Stimulated activated CD8-positive, alpha-beta memory T cell treated with anti-CD3 and anti-CD28 coated beads, Interleukin-12 subunit alpha, Interleukin-12 subunit beta, amount 100 ng/mL, for 4 hours (primary cell): ENCODE data around the gene SLC5A7.

Source experiments
- DNase-seq: peaks from one replicate; pipeline ENCODE4 v3.0.0-alpha.2; 2020; ENCODE audit warnings: low read depth

SLC5A7 gene

DNA sequence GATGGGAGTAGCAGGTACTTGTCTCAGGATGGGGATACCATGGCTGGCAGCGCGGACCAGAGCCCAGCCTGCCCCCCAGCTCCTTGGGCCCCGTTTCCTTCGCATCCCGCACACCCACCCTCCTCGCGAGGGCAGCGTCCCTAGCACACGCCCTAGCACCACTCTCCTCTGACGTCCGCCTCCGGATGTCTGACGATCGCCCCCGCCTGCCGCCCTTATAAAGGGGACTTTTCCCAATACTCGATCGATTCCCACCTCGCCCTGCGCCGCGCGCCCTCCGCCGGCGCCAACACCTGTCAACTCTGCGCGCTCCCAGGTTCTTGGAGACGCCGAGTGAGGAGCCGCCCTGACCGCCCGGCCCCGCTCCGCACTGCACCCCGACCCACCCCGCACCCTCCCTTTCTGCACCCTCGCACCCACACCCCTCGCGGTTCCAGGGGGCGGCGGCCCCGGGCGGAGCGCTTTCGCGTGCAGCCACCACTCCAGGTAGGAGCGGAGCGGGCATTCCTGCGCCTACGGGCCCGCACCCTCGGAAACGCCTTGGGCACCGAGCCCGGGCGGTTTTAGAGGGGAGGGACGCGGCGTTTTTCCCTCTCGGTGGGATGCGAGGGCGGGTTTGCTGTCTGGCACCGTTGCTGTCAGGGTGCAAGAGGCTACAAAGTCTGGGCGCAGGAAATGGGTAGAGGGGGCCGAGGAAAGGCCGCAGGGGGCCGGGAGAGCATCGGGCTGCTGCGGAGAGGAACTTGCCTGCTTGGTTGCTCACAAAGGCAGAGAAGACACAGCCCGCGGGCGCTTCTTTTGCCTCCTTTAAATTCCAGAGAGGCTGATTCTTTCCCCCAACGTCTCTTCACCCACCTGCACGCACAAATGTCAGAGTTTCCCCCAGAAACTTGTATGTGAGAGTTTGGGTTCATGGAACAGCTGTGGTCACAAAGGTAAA is at the start of gene SLC5A7:
SLC5A7 (plus strand) TSS at position 247 of the 940 bp plus-strand sequence. CDS start 1,632 bp downstream, outside the sequence.
- DNase-seq: no peak

DNA sequence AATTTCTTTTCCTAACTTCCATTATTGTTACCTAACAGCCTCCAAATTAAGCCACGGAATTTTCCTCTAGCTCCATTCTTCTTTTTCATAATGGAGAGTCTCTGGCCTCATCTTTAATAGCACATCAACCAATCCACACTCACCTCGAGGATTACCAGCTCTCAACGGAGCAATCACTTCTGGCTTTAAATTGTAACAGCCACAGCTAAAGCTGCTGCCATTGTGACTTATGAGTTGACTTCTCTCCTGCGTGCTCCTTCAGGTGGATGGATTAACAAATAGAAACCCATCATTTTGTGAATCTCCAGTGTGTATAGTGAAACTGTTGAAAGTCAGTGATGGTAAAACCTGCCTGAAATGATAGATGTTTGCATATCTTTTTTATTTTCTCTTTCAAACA is 24.9 kb upstream of the SLC5A7 start:
- DNase-seq: no peak

DNA sequence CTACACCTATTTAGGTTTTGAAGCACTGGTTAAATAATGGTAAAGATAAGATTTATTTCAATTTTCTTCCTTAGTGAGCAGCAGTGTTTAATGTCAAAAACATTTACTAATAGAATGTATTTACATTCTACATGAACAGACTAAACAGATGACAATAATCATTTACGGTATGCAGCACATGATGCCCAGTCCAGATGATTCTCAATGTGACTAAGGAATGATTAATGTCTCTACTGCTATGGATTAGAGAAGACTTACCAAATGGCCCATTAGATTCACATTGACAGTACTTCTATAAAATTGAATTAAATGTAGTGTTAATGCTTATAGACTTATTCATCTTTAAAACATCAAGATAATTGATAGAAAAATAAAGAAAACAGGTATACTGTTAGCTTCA is 22.1 kb upstream of the SLC5A7 start:
- no peak for DNase-seq

DNA sequence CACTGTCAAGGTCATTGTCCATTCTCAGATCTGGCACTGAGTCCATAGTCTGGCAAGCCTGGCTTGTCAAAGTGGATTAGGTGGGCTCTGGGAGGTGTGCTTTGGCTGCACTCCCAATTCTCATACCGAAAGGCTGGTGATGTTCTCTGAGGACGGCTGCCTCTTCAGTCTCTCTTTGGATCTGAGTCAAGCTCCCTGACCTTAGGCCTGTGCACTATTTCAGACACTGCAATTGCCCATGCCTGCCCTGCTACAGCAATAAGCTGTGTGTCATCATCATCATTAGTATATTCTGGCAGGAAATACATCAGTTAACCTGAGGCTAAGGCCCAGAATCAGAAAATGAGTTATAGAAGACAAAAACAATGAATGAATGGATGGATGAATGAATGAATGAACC is 1.6 kb upstream of the SLC5A7 start:
- DNase-seq: no peak

DNA sequence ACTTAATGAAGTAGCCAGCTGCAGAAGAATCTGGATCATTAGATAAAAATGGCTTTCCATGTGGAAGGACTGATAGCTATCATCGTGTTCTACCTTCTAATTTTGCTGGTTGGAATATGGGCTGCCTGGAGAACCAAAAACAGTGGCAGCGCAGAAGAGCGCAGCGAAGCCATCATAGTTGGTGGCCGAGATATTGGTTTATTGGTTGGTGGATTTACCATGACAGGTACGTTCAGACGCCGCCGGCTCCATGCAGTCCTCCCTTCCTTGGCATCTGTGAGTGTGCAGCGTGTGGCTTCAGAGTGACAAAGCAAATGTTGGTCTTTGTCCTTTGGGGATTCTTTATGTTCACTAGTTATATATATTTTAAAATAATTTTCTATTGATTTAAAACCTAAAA is 1.8 kb downstream of the SLC5A7 start:
- no peak for DNase-seq

DNA sequence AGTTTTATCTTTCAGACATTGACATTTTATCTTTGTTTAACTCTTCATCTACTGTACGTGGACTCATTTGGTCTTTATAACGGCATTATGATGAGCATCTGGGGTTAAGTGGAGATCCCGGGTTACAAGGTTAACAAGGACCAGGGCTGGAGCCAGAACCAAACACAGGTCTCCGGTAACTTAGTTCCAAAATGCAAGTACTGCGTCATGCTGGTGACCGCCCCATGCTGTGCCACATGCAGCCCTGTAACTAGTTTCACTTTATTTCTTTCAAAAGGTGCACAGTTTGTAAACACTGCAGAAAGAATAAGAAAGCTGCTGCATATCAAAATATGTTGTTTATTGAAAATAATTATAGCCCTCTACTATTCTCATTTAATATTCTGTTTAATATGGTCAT is 3.1 kb downstream of the SLC5A7 start:
- no peak for DNase-seq

DNA sequence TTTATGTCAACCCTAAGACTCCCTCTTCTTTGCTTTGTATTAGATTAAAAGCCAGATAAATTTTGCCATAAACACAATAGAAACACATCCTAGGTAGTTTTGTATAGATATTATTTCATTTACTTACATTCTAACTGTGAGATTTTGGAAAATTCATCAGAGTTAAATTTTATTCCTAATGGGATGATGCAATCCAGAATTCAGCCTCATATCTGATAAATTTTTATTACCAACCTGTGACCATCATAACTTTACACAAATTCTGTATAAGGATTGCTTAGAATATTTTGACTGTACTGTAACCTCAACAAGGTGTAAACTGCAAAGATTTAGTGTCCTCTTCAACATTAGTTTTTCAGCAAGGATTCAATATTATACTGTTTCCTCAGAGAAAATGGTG is 4.4 kb downstream of the SLC5A7 start:
- no peak for DNase-seq

DNA sequence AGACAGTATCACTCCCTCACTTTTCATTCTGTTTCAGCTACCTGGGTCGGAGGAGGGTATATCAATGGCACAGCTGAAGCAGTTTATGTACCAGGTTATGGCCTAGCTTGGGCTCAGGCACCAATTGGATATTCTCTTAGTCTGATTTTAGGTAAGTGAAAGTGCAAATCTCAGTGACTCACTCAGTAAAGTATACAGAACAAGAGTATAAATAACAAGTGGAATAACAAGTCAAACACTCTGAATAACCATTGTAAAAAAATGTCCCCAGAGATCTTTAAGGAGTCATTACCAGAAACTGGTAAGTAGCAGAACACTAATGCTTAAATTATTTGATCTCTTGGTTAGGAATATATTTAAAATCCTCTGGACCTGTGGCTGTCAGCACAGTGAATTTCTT is 5.7 kb downstream of the SLC5A7 start:
- no peak for DNase-seq

DNA sequence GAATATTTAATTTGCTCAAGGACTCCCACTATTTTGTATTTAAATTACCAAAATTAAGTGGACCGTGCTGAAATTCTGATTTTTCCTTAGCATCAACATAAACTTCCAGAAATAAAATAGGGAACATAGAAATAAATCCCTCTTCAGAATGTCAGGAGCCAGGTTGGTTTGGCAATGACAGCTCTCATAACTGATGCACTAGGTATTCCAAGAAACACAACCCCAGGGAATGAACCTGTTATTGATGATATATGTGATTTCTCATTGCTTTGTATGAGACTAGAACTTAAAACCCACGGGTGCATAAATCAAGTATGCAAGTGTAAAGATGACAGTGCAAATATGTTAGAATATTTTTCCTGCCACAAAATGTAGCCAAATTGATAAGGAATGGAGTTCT is 12.8 kb downstream of the SLC5A7 start:
- DNase-seq: no peak

DNA sequence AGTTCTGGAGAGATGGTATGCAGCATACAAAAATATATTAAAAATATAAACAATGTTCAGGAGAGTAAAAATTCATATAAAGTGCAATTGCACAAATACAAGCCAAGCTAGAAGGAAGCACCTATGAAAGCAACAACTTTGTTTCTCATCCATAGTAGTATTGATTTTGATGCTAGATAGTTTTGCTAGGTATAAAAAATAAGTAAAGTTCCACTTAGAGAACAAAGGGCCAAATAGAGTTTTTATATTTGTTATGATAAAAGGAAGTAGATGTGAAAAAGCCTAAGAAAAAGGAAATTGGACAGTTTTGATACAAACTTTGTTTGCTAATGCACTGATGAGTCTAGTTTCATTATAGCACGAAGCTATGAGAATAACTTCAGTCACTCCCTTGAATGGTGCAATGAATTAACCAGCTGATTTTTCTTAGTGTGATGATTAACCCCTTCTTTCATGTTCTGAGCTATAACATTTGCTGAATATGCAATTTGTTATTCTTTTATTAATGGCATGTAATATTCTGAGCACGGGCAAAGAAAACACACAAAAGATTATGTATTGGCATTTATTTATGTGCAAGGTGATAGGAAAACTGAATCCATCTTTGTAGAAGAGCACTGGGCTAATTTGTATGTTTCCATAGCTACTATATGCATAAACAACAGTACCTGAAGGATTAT is 24.7 kb downstream of the SLC5A7 start:
- DNase-seq: no peak

DNA sequence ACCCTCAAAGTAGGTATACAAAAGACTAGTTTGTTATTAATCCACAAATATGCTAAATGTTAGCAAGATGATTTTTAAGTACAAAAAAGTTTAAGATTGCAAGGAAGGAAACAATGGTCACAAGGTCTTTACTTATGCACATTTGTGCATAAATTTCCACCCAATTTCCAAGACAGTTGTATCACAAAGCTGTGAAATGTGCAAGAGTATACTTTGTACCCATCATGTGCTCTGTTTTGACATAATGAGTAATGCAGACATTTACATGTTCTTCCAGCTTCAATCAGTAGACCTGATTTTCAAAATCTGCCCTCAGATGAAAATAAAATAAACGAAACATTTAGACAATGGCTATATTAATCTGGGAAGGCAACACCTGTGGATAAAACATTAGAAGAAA is 27.0 kb downstream of the SLC5A7 start:
- DNase-seq: no peak

DNA sequence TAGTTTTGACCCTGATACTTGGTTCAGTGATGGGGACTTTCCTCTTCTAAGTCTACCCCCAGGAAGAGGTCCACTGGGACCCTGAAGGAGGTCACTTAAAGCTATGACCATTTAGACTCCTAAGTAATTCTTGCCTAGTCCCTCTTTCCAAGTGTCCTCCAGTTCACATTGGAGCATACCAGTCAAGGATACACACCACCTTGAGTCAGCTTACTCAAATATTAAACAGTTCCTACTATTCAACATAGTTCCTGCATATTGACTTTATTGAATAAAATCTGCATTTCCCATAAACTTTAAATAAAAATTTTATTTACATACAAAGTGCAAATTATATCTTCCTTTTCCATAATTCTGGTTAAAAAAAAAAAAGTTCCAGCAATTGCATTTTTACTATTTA is 36.3 kb downstream of the SLC5A7 start:
- DNase-seq: no peak

DNA sequence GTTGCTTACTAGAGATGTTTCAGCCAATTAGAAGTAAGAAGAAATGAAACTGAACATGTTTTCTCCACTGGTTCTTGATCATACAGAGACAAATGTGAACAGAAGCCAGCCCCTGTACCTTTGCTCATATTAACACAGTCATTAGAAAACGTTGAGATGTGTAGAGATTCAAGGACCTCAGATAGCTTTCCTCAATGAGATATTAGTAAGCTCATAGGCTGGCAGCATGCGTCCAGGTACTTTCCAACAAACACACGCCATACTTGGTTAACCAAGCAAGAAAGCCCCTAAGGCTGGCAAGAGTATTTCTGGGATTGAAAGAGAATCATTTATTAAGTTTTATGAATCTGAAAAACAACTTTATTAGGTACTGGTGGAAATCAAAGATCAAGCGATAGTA is 37.5 kb downstream of the SLC5A7 start:
- no peak for DNase-seq

DNA sequence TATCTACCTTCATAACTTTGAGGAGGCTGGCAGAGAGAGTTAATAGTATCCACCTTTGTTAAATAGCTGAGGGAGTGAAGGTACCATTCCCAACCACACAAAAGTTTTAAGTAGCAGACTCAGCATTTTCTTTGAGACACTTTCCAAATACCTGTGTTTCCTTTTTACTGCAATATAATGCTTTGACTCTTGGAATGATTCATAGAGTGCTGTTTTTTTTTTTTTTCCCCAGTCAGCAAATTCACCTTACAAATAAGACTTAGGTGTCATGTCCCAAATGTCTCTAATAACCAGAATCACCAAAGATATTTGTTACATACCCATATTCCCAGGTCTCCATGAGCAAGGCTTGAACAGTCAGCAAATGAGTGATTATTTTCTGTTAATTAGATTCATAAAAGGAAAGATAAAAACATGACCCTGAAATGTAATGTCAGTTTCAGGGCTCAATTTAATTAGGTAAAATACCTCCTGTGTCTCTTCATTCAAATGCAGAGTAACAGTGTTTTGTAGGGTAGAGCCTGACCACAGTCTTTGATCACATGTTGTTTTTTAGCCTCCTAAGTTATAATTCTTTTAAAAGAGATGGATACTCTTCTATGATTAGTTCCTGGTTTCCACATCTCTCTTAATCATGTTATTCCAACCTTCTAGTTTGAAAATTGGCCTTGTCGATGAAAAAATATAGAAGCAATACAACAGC is 39.9 kb downstream of the SLC5A7 start:
- DNase-seq: no peak

DNA sequence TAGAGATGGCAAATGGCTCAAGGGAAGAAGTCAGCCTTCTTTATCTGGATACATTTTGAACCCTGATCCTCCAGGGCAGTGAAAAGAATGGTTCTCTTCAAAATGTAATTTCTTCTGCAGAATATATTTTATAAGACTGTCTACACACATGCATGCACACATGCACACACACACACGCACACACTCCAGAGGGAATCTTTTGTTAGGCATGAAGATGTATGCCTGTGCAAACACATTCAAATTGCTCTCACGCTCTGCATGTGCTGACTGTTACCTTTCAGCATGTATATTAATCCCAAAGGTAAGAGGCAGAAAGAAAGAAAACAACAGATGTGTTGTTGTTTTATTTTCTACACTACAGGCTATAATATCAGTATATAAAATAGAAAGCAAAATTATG is 43.2 kb downstream of the SLC5A7 start:
- no peak for DNase-seq

DNA sequence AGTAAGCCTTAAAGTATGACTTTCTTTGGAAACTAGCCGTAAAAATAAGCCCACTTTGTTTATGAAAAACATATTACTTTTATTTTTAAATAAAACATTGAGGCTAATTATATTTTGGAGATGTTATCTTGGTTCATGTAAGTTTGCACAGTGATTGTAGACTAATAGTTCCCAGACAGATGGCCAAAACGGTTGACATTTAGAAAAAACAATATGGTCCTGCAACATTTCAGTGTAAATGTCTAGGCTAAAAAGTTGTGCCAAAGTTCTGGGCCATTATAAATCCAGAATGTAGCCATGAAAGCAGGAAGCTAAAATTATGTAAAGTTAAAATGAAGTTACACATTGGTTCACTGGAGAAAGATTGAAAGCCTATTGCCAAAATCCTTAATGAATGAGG is 43.6 kb downstream of the SLC5A7 start:
- no peak for DNase-seq

DNA sequence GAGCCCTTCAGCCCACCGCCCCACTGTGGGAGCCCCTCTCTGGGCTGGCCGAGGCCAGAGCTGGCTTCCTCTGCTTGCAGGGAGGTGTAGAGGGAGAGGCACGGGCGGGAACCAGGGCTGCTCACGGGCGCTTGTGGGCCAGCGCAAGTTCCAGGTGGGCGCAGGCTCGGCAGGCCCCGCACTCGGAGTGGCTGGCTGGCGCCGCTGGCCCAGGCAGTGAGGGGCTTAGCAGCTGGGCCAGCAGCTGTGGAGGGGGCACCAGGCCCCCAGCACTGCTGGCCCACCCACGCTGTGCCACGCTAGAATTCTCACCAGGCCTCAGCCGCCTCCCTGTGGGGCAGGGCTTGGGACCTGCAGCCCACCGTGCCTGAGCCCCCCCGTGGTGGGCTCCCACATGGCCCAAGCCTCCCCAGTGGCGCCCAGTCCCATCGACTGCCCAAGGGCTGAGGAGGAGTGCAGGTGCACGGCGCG is 45.2 kb downstream of the SLC5A7 start:
- DNase-seq: no peak

DNA sequence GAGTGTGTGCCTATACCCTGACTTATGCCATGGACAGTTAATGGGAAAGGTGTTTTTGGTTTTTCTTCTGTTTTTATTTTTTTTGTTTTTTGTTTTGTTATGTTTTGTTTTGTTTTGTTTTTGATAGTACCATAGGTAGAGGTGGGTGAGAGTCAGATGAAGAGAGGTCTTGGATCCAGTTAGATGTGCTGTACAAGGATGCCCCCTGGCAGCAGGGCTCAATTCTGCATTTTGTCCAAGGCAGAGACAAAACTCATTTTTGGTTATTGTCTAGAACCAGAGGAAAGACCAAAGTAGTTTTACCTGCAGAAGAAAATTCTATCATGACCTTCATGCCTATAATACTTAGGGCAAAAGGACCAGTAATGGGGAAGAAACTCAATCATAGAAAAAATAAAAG is 48.5 kb downstream of the SLC5A7 start:
- DNase-seq: no peak

DNA sequence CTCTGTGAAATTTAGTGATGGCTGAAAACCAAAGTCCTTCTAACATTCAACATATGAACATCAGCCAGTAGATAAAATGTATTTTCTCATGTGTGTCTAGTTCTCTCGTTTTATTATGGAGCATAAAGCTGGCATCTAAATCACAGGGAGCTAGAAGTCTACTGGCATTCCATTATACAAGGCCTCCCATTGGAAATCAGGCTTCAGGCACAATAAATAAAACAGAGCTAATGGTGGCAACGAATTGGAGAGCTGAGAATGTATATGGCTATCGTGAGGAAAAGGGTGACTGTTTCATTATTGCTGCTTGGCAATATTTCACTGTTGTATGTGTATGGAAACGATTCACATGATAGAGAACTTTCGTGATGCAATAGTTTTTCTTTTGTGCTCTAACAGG is 62.4 kb downstream of the SLC5A7 start:
- no peak for DNase-seq

DNA sequence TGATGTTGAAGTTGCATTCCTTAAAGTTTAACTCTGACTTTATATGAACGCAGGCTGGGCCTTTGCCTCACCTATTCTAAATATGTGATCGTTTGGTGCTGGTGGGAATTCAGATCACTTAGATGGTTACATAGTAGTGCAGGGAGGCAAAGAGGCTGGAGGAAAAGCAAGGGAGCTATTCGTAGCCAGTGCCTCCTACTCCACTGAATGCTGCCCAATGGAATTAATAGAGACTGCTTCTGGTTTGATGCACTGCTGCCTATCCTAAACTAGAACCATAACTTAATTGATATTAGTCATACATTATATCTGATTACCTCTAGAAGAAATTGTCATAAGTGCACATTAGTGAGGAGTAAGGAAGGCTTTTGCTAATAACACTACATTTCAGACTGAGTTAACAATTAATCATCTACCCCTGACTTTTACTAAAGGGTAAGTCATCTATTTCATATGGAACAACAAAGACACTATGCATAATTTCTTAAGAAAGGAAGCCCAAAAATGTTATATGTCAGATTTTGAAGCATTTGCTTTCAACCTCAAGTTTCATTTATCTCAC is 72.3 kb downstream of the SLC5A7 start:
- DNase-seq: no peak

DNA sequence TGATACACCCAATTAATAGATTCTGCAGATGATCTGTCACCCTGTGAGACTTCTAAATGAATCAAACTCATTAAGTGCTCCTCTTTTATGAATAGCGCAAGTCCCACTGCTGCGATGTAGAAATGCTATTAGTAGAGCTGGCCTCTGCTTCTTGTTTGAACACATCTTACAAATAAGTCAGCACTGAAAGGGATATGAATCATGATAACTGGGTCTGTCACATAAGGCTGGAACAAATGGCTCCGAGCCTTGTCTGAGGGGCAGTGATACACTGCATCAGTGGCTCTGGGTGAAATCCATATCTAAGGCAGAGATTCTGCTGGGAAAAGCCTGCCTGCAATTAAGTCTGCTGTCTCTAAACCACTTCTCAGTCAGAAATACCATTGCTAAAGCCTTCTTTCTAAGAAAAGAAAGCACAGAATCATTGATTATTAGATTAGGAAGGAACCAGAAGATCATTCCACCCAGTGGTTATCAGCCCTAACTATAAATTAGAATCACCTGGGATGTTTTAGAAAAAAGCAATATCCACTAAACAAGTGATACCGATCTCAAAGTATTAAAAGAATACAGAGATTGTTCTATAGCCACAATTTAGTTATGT is 75.2 kb downstream of the SLC5A7 start:
- no peak for DNase-seq
